Measurements from ENCODE around the gene RHBDD1.
A peak's percentile ranks its signal among the peaks of the same experiment; 100 is the strongest.
"Not testable (repeated sequence)": the region's sequence is repeated elsewhere in the genome, so short reads cannot be mapped to it uniquely, and the experiment has no call there.

The RHBDD1 gene

DNA sequence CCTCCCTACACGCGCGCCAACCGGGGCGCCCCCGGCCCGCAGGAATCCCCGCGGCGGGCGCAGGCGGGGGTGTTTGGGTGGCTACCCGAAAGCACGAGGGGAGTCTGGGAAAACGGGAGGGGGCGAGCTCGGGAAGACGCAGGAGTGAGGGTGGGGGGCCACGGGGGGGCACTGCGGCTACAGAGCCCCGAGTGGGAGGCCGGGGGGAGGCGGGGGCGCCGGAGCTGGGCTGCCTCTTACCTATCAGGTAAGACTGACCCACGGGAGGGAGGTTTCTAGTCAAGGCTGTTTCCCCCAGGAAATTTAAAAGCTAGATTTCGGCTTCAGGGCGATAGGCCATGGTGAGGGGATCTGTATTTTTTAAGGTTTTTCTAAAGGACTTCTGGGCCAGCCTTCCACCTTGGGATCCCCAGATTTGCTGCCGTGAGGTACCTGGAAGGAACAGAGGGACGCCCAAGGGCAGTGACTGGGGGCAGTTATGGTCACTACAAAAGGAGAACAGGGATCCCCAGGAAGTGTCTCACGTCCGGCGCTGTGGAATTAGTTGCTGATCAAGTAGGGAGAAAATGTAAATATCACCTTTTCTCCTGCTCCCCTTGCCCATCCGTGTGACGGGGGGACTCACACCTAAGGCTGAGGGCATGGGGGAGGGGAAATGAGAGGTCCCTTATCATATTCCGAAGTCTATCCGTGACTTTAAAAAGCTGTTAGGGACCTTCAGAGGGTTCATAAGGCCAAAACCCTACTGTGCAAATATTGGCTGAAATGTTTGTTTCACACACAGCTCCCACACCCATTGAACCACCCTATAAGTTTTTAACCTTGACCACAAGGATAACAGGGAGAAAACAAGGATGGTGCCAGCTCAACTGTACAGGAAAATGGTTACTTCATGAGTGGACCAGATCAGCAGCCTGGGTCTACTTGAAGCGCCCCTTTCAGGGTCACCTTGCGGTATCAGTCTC lies 35.6 kb upstream of the RHBDD1 start:
- DNase-seq = peak in 1 of 2 donors; percentile 21

DNA sequence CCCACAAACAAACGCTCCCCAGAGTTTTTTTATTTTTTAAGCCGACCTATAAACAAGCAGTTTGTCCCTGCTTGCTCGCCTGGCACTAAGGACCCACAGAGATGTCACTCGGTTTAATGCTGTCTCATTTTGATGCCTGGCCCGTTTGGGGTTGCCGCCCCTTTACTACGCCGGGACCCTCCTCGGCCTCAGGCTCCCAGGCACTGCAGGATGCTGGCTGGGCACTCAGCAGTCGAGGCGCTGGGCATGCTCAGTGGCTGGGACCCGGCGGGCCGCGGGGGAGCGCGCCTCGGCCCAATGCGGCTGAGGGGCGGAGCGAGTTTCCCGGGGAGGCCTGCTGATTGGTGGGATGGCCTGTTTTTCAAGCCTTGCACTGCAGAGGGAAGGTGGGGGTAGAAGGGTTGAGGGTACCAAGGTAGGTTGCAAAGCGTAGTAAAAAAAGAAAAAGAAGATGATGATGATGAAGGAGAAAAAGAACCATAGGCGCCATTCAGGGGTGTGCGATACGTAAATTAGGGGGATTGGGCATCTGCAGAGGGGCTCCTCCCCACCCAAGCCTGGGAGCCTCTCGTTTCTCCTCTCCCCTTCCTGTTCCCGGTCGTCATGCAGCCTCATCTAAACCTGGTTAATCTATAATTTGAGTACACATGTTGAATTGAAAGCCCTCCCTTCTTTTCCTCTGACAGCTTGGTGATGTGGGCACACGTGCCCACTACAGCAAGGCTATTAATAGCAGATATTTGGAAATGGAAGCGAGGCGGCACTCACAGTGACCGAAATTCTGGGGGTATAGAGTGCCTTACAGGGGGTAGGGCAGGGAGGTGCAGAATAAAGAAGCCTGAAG lies 34.7 kb upstream of the RHBDD1 start:
- peak; percentile 85 to 88 for DNase-seq

DNA sequence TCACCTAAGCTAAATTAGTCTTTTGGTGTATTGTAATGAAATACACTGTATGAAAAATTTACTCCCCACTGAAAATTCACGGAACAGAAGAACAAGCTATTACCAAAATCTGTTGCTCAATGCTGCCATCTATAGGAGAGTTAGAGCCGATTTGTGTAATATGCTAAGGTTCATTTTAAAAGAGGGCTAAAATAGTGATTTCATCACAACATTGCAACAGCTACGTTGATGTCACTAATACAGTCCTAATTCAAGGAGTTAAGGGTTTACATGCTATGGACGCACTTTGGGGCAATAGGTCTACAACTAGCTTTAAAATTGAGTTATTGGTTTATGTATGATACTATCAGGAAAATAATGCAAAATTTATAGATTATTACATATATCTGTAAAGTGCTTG lies 33.3 kb upstream of the RHBDD1 start:
- DNase-seq = no peak

DNA sequence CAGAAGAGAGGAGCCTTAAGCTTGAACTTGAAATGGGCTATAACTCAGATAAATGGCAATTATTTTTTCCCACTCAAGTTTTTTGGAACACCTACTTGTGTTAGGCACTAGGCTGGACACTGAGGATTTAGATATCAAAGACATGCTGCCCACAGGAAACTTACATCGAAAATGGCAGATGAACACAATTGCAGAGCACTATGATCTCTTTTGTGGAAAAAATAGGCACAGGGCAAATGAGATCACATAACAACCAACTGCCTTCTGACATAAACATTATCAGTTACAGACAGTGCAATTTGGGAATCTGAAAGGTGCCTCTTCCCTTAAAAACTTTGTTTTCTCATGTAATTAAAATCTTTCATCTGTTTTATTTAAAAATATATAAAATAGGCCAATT lies 32.4 kb upstream of the RHBDD1 start:
- DNase-seq = no peak

DNA sequence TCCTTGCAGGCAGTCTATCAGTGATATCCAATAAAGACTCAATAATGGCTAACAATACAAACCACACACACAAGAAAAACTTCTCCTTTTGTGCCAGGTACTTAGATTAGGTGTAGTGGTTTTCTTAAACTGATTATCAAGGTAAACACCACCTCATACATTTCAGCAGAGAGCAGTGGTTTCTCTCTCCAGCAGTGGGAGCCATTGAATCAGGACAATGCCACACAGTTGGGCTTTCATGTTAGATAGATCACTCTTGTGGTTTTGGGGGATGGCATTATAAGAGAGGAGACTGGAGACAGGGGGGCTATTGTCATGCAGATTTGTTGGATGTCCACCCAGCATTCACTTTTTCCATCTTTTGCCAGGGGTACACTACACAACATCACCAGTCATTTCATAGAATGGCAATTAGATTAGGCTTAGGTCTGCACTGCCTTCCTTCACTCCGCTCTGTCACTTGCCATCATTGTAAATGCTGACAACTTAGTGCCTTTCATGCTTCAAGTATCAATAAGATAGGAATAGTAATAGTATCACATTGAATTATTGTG lies 22.6 kb upstream of the RHBDD1 start:
- no peak for DNase-seq

DNA sequence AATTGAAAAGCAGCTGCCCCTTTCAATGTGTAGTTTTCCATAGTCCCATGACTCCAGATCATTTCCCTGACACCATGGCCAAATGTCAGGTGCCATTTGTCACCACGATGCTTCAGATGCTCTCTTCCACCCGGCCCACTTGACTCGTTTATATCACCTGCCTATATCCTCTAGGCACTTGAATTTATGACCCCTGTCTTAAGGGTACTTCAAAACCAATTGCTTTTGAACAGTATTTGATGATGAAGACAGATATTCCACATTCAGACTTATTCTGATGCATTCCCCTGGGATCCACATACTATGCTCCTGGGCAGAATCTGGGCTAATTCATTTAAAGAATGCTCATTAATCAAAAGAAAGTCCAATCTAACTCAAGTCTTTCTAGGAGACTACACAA lies 16.9 kb upstream of the RHBDD1 start:
- DNase-seq = no peak

DNA sequence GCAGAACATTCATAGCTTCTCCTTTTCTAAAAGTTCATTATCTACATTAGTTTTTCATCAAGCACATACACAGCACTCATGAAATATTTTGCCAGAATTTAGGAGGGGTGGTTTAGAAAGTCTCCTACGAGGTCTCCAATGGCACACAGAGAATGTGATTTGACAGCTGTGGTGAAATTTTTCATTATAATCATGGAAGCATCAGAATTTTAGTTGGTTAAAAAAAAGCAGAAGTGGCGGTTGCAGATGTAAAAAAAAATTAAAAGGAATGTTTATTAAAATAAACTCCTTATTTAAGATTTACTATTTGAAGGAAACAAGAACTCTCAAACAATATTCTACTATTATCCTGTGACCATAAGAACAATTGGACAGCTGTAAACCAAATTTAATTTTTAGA lies 10.8 kb upstream of the RHBDD1 start:
- no peak for DNase-seq

DNA sequence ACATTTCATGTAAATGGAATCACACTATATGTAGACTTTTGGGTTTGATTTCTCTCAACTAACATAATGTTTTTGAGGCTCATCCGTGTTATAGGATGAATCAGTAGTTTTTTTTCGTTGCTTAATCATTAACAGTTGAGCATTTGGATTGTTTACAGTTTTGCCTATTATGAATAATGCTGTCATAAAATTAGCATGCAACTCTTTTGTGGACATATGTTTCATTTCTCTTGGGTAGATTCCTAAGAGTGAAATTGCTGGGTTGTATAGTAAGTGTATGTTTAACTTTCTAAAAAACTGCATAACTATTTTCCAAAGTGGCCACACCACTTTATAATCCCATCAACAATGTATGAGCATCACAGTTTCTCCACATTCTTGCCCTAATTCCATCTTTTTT lies 7.7 kb upstream of the RHBDD1 start:
- no peak for DNase-seq

DNA sequence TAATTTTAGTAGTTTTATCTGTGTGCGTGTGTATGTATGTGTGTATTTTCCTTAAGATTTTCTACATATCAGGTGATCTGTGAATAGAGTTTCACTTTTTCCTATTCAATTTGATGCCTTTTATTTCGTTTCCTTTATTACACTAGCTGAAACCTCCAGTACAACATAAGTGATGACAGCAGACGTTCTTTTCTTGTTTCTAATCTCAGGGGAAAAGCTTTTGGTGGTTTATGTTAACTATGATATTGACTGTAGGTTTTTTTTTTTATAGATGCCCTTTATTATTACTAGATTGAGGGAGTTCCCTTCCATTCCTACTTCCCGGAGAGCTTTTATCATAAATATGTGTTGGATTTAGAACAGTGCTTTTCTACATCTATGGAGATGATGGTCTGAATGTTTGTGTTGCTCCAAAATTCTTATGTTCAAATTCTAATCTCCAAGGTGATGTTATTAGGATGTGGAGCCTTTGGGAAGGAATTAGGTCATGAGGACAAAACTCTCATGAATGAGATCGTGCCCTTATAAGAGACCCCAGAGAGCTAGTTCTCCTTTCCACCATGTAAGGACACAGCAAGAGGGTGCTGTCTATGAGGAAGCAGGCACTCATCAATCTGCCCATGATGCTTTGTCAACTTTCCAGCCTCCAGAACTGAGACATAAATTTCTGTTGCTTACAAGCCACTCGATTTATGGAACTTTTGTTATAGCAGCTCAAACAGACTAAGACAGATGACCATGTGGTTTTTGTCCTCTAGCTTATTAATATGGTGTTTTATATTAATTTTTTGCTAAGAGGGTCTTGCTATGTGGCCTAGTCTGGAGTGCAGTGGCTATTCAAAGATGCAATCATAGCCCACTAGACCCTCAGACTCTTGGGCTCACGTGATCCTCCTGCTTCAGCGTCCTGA lies 5.9 kb upstream of the RHBDD1 start:
- DNase-seq = no peak

DNA sequence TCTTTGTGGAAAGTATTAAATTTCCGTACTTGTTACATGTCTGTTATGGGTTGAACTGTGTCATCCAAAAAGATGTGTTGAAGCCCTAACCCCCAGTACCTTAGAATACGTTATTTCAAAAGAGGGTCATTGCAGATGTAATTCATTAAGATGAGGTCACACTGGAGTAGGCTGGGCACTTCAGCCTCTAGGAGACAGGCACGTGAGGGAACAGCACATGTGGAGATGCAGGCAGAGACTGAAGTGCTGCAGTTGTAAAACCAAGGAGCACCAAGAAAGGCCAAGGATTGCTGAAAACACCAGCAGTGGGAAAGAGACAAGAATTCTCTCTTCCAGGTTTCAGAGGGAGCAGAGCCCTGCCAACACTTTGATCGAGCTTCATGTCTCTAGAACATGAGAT lies 4.6 kb upstream of the RHBDD1 start:
- DNase-seq = no peak

DNA sequence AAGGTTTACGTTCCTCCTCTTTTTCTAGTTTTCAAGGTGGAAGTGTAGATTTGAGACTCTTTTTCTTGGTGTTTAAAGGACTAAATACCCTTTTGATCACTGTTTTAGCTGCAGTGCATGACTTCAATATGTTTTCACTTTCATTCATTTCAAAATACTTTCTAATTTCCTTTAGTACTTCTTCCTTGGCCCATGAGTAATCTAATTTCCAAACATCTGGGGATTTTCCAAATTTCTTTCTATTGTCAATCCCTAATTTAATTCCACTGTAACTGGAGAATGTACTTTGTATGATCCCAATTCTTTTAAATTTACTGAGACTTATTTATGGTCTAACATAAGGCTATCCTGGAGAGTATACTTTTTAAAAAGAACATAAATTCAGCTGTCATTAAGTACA lies 3.8 kb upstream of the RHBDD1 start:
- DNase-seq = no peak

DNA sequence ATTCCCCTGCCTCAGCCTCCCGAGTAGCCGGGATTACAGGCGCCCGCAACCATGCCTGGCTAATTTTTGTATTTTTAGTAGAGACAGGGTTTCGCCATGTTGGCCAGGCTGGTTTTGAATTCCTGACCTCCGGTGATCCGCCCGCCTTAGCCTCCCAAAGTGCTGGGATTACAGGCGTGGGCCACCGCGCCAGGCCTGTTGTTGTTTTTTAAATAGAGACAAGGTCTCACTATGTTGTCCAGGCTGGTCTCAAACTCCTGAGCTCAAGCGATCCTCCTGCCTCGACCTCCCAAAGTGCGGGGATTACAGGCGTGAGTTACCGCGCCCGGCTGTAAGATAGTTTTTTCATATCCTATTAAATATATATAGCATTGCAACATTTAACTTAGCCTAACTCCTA lies 974 bp upstream of the RHBDD1 start:
- not testable (repeated sequence) for DNase-seq

DNA sequence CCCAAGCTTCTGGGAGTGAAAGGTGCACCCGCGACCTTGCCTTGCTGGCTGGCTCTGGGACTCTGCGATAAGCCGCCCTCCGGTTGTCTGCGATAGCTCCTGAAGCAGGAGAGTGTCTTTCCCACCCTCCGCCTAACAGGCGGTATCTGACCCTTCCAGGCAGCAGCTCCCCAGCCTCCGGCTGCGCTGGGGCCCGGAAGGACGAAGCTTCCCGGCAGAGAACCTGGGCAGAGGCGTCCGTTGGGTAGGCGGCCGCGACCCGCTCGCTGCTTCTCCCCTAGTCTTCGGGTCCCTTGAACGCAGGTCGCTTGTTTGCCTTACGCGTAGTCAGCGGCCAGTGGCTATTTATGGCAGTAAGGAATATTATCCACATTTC lies 446 bp upstream of the RHBDD1 start:
- DNase-seq = no peak

DNA sequence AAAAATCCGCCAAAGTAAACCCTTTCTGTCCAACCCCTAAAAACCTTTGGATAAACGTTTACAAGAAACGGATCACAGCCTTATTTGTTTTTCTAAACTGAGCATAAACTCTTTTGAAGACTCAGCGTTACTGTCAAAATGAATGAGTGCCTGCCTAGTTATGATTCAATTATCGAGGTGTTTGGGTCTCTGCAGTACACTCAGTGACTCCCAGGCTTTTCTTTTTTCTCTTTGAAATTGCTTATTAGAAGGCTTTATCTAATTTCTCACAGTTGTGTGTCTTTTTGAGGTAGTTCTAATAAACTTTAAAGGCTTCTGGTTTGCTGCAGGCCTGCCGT lies 663 bp downstream of the RHBDD1 start:
- no peak for DNase-seq

DNA sequence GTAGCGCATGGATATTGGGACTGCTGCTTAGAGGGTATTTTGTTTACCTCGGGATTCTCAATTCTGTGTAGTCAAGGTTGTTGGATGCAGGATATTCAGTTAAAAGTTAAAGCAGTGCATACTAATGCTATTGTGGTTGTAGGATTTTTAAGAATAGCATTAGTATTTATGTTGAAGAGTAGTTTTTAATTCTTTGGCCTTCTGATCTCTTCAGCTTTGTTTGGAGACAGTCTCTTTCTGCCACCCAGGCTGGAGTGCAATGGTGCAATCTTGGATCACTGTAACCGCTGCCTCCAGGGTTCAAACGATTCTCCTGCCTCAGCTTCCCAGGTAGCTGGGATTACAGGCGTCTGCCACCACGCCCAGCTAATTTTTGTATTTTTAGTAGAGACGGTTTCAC lies 1.5 kb downstream of the RHBDD1 start:
- no peak for DNase-seq

DNA sequence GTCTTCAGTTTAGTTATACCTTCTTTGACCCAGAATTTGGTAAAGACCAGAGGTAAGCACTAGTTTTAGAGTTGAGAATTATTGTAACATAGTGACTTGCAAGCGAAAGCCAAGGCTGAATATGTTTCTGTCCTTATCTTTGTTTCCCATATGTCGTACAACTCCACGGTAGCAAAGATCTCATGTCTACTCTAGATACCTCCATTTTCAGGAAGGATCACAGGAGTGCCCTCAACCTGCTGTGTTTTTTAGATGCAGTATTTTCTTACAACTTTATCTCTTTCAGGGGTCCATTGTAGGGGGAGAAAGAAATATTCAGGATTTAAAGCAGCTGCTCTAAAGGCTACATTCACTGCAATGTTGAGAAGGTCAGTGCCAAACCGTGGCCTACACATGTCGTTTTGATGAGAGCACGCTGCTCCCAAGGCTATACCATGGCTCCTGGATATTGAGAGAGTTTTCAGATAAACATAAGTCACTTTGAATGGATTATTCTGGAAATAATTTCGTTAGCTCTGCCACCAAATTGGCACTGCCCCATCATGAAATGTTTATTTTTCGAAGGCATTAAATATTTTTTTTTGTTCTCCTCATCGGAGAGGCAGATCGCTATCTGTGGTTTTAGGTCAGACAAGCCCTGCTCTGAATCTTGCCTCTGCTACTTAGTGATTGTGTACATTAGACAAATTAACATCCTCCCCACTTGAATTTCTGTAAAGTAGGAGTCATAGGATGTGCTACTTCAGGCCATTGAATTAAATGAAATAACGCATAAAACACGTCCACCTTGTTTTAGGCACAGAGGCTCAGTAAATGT lies 2.1 kb downstream of the RHBDD1 start:
- no peak for DNase-seq

DNA sequence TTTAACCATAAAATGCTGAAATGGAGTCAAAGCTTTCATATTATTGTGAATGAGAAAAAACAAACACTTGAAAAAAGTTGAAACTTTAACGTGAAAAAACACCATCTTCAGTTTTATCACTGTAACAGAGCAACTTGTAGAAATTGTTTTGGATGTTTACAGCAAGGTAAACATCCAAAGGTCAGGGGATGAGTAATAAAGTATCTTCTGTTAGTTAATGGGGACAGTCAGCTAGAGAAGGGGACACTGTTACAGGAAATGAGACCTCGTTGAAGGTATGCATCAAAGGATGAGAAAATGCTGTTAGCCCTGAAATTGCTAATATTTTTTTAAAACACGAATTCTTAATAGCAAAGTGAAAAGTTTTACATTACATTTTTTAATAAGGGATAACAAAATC lies 2.9 kb downstream of the RHBDD1 start:
- DNase-seq = no peak

DNA sequence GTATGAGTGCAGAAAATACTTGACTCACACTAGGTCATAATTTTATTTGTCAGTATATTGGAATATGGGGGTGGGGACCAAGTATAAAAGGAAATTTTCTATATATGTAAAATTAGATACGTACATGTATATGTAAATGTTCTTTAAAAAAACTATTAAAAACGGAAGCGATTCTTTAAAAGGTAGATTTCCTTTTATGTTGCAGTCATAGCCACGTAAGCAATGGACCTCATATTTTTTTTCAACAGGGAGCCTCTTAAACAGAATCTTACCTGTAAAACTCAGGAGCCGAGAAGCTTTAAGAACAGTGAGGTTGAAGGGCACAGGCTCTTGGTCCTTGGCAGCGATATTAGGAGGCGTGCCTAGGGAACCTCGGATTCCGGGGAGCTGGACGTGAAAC lies 3.3 kb downstream of the RHBDD1 start:
- DNase-seq = no peak

DNA sequence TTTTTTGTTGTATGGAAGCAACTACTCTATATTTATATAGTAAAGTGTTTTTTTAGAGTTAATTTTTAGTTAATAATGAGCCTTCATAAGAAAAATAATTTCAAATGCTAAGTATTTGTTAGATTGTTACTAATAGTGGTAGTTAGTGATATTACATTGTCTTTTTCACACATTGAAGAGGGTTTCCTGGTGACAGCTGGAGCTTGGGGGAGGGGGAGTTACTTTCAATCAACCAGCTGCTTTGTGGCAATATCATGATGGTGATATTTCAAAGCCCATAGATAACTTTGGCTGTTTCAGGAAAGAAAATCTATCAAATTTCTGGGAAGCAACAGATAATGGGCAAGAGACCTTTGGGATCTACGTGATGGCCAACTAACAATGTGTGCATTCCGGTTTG lies 4.1 kb downstream of the RHBDD1 start:
- DNase-seq = no peak

DNA sequence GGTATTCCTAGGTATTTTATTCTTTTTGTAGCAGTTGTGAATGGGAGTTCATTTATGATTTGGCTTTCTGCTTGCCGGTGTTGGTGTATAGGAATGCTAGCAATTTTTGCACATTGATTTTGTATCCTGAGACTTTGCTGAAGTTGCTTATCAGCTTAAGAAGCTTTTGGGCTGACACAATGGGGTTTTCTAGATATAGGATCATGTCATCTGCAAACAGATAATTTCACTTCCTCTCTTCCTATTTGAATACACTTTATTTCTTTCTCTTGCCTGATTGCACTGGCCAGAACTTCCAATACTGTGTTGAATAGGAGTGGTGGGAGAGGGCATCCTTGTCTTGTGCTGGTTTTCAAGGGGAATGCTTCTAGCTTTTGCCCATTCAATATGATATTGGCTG lies 7.1 kb downstream of the RHBDD1 start:
- not testable (repeated sequence) for DNase-seq

DNA sequence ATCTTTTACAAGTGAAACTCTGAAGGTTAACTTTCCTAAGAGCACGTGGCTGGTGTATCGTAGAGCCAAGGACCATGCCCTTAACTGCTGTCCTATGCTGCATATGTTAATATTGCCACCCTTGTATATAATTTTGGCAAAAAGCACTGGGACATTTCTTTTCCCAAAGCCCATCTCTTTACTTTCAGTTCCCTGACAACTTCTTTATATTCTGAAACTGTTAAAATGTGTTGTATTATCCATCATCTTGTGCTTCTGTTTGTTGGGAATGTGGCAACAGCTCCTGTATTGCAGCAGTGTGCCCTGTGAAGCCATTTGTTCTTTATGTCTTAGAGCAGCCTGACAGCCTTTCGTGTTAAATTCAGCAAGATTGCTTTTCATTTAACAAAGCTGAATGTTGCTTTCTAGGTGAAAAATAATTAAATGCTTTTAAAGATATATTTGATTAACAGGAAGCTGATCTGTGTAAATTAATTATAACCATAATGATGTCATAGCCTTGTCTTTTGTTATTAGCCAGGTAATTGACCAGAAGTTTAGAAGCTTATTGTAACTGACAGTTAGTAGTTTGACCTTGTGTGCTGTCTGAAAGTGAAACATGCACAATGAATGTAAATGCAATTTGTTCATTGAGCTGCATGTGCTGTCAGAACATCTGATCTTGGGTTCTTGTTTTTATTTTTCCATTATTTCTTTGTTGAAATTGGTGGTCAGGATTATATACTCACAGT lies 9.7 kb downstream of the RHBDD1 start:
- no peak for DNase-seq
